Measurements from ENCODE around the gene TBC1D22A.
"Not testable (repeated sequence)": the region's sequence is repeated elsewhere in the genome, so short reads cannot be mapped to it uniquely, and the experiment has no call there.

Gene TBC1D22A

GRCh38 chr22:46762238-46763050 lies at the start of gene TBC1D22A:
Gene TBC1D22A (plus strand): TSS chr22:46762650. CDS start chr22:46762787, 137 bp downstream.
- peak; percentile 94 for DNase-seq

GRCh38 chr22:46714550-46714949 lies 47.9 kb upstream of the TBC1D22A start:
- no peak for DNase-seq

GRCh38 chr22:46719921-46720320 lies 42.5 kb upstream of the TBC1D22A start:
- DNase-seq, result no peak

GRCh38 chr22:46721501-46722085 lies 40.9 kb upstream of the TBC1D22A start:
- DNase-seq, result no peak

- no peak for DNase-seq
These were observed 38.6 kb upstream of the TBC1D22A start for GRCh38 chr22:46723882-46724281.

- no peak for DNase-seq
These were observed 37.4 kb upstream of the TBC1D22A start for GRCh38 chr22:46725096-46725495.

- no peak for DNase-seq
These were observed 36.1 kb upstream of the TBC1D22A start for GRCh38 chr22:46726066-46726985.

- no peak for DNase-seq
These were observed 35.5 kb upstream of the TBC1D22A start for GRCh38 chr22:46726986-46727317.

- DNase-seq, result no peak
These were observed 34.6 kb upstream of the TBC1D22A start for GRCh38 chr22:46727813-46728364.

GRCh38 chr22:46728470-46728869 lies 34.0 kb upstream of the TBC1D22A start:
- no peak for DNase-seq

GRCh38 chr22:46730568-46731245 lies 31.7 kb upstream of the TBC1D22A start:
- DNase-seq, result no peak

- DNase-seq, result no peak
These were observed 31.0 kb upstream of the TBC1D22A start for GRCh38 chr22:46731246-46732040.

- no peak for DNase-seq
These were observed 30.4 kb upstream of the TBC1D22A start for GRCh38 chr22:46732041-46732379.

- DNase-seq, result no peak
These were observed 29.9 kb upstream of the TBC1D22A start for GRCh38 chr22:46732513-46732912.

GRCh38 chr22:46734213-46734722 lies 28.2 kb upstream of the TBC1D22A start:
- DNase-seq, result not testable (repeated sequence)

- peak; percentile 77 for DNase-seq
These were observed 27.5 kb upstream of the TBC1D22A start for GRCh38 chr22:46734830-46735453.

- DNase-seq, result no peak
These were observed 26.5 kb upstream of the TBC1D22A start for GRCh38 chr22:46735747-46736608.

GRCh38 chr22:46736705-46737104 lies 25.7 kb upstream of the TBC1D22A start:
- DNase-seq, result no peak

- DNase-seq, result peak; percentile 50
These were observed 25.1 kb upstream of the TBC1D22A start for GRCh38 chr22:46737105-46737975.

Measured in CD4-positive, alpha-beta T cell treated with Interleukin-21 for 1 hour (primary cell).